Calu3 (cell line): ENCODE results near the gene FAM107B. TPM values are rescaled to one million over a fixed set of nuclear protein-coding genes. Genes with fewer than 3 reads are reported as not detected.
"Not testable (repeated sequence)": the region's sequence is repeated elsewhere in the genome, so short reads cannot be mapped to it uniquely, and the experiment has no call there.

Source experiments
- BruUV-seq: library from RNA; stranded (reverse); fragments of 400-500 nt; replicated peaks from 2 replicates; lab custom pipeline; 2021; lab: Mats Ljungman, UMichigan
- CTCF ChIA-PET: fragments of 300-600 bp; sonication (Branson Sonifier 250); formaldehyde crosslinking; loops from one replicate; lab custom pipeline; 2022; ENCODE audit warnings: antibody characterized with exemption; lab: Charles Lee
- DNase-seq: peaks from one replicate; pipeline ENCODE4 v3.0.0; 2022
- H3K27ac Mint-ChIP-seq: one replicate; pipeline ENCODE4 v1.8.0; 2022; ENCODE audit warnings: mixed read lengths; ENCODE audit not compliant: unreplicated experiment
- H3K27me3 Mint-ChIP-seq: one replicate; pipeline ENCODE4 v1.8.0; 2022; ENCODE audit warnings: mixed read lengths; ENCODE audit not compliant: unreplicated experiment
- H3K36me3 Mint-ChIP-seq: one replicate; pipeline ENCODE4 v1.8.0; 2022; ENCODE audit warnings: mild to moderate bottlenecking, moderate library complexity, mixed read lengths; ENCODE audit not compliant: insufficient read depth, unreplicated experiment
- H3K4me1 Mint-ChIP-seq: one replicate; pipeline ENCODE4 v1.8.0; 2022; ENCODE audit warnings: mild to moderate bottlenecking, low read depth, mixed read lengths; ENCODE audit not compliant: unreplicated experiment
- H3K4me3 Mint-ChIP-seq: one replicate; pipeline ENCODE4 v1.8.0; 2022; ENCODE audit warnings: mild to moderate bottlenecking, low read depth, moderate library complexity, mixed read lengths; ENCODE audit not compliant: unreplicated experiment
- H3K9me3 Mint-ChIP-seq: one replicate; pipeline ENCODE4 v1.8.0; 2022; ENCODE audit warnings: low read depth, mixed read lengths; ENCODE audit not compliant: unreplicated experiment
- CTCF ChIP-seq: fragments of 200-600 bp; IDR thresholded peaks from one replicate; pipeline ENCODE4 v1.8.0; 2022; ENCODE audit warnings: antibody characterized with exemption; ENCODE audit not compliant: unreplicated experiment
- intact Hi-C: fragments of 100-400 bp; cut with micrococcal nuclease; formaldehyde crosslinking; loops from one replicate; pipeline ENCODE4 v1.10.0; 2022; ENCODE audit not compliant: unreplicated experiment
- total RNA-seq: library from RNA; stranded (reverse); gene quantifications from 2 replicates; pipeline ENCODE4 v1.2.3, GENCODE V29; 2022

Gene FAM107B
- total RNA-seq, 1 experiment from 2014 or later = 168 TPM

- H3K36me3 Mint-ChIP-seq = no peaks in the 10 kb centered on the region
- no TSS peak for BruUV-seq
- H3K9me3 Mint-ChIP-seq = peaks cover 2% of the 10 kb centered on the region
- no peaks in the 10 kb centered on the region for H3K4me1 Mint-ChIP-seq
- TF ChIP-seq CTCF = no peak
- CTCF ChIA-PET = interaction anchor here (0.6 kb wide), 2 partner anchors 30 to 35 kb away, joined by 3 to 4 read pairs; no protein-coding TSS in a partner anchor
- no peak for DNase-seq
- no peaks in the 10 kb centered on the region for H3K27me3 Mint-ChIP-seq
- no peak overlapping the region for H3K27ac Mint-ChIP-seq
- H3K4me3 Mint-ChIP-seq = no peak overlapping the region
- intact Hi-C loops = no loop called here
Observed at GRCh38 chr10:14635043-14635710, 139.5 kb downstream of the FAM107B start.

- H3K27me3 Mint-ChIP-seq, H3K9me3 Mint-ChIP-seq, DNase-seq, H3K4me1 Mint-ChIP-seq, intact Hi-C loops, BruUV-seq, H3K4me3 Mint-ChIP-seq, H3K27ac Mint-ChIP-seq, H3K36me3 Mint-ChIP-seq: not testable (repeated sequence)
- CTCF ChIA-PET = interaction anchor here (0.6 kb wide), 2 partner anchors 30 to 35 kb away, joined by 3 to 4 read pairs; no protein-coding TSS in a partner anchor
Observed at GRCh38 chr10:14634572-14634971, 140.1 kb downstream of the FAM107B start.

- H3K4me3 Mint-ChIP-seq = no peak overlapping the region
- no TSS peak for BruUV-seq
- no peak for DNase-seq
- CTCF ChIA-PET = interaction anchor here (0.7 kb wide), 1 partner anchor 102 kb away, joined by 3 read pairs; no protein-coding TSS in a partner anchor
- no peaks in the 10 kb centered on the region for H3K27me3 Mint-ChIP-seq
- peaks cover 2% of the 10 kb centered on the region for H3K9me3 Mint-ChIP-seq
- H3K4me1 Mint-ChIP-seq = no peaks in the 10 kb centered on the region
- no peak overlapping the region for H3K27ac Mint-ChIP-seq
- intact Hi-C loops = no loop called here
- TF ChIP-seq CTCF = no peak
- no peaks in the 10 kb centered on the region for H3K36me3 Mint-ChIP-seq
Observed at GRCh38 chr10:14625765-14626525, 148.8 kb downstream of the FAM107B start.

- CTCF ChIA-PET = interaction anchor here (0.7 kb wide), 1 partner anchor 102 kb away, joined by 3 read pairs; no protein-coding TSS in a partner anchor
- no peaks in the 10 kb centered on the region for H3K4me1 Mint-ChIP-seq
- no peak overlapping the region for H3K27ac Mint-ChIP-seq
- BruUV-seq = no TSS peak
- peaks cover 2% of the 10 kb centered on the region for H3K9me3 Mint-ChIP-seq
- no peak for TF ChIP-seq CTCF
- DNase-seq = no peak
- intact Hi-C loops = no loop called here
- no peaks in the 10 kb centered on the region for H3K27me3 Mint-ChIP-seq
- no peak overlapping the region for H3K4me3 Mint-ChIP-seq
- H3K36me3 Mint-ChIP-seq = no peaks in the 10 kb centered on the region
Observed at GRCh38 chr10:14625192-14625631, 149.5 kb downstream of the FAM107B start.
